Neural crest cell (in vitro differentiated cells): Measurements from ENCODE around the gene KAT14. TPM values are rescaled to one million over a fixed set of nuclear protein-coding genes. Genes with fewer than 3 reads are reported as not detected.
"Not testable (repeated sequence)": the region's sequence is repeated elsewhere in the genome, so short reads cannot be mapped to it uniquely, and the experiment has no call there.

Source experiments
- DNase-seq: peaks from one replicate; pipeline ENCODE4 v3.0.0; 2021; ENCODE audit warnings: low read depth, mixed read lengths, low spot score
- H3K27ac Mint-ChIP-seq: one replicate; pipeline ENCODE4 v1.8.0; 2021; ENCODE audit warnings: mild to moderate bottlenecking, mixed read lengths; ENCODE audit not compliant: unreplicated experiment
- H3K27me3 Mint-ChIP-seq: 2 replicates; pipeline ENCODE4 v1.8.0; 2021; ENCODE audit warnings: low read depth, mild to moderate bottlenecking, mixed read lengths
- H3K36me3 Mint-ChIP-seq: 2 replicates; pipeline ENCODE4 v1.8.0; 2021; ENCODE audit warnings: low read depth, mild to moderate bottlenecking, mixed read lengths
- H3K4me1 Mint-ChIP-seq: 2 replicates; pipeline ENCODE4 v1.8.0; 2021; ENCODE audit warnings: mixed read lengths
- H3K4me3 Mint-ChIP-seq: one replicate; pipeline ENCODE4 v1.8.0; 2021; ENCODE audit warnings: mild to moderate bottlenecking, mixed read lengths
- H3K9me3 Mint-ChIP-seq: 2 replicates; pipeline ENCODE4 v1.8.0; 2021; ENCODE audit warnings: mixed read lengths
- total RNA-seq: library from RNA; stranded (reverse); gene quantifications from 2 replicates; pipeline ENCODE4 v1.2.1, GENCODE V29; 2021
- TF ChIP-seq, protein P1 (sequence below): fragments of 200-600 bp; sonication (generic); conservative IDR thresholded peaks from 2 replicates; pipeline ENCODE4 v1.5.0; 2021; ENCODE audit warnings: antibody characterized with exemption, mild to moderate bottlenecking

Gene KAT14
- total RNA-seq, 1 donor from 2014 or later: 30.7 TPM

DNA sequence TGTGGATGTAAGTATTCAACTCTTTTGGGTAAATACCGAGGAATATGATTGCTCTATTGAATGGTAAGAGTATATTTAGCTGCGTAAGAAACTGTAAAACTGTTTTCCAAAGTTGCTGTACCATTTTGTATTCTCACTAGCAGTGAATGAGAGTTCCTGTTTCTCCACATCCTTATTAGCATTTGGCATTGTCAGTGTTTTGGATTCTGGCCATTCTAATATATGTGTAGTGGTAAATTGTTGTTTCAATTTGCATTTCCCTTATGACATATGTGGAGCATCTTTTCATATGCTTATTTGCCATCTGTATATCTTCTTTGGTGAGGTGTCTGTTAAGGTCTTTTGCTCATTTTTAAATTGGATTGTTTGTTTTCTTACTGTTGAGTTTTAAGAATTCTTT lies 29.3 kb upstream of the KAT14 start:
- peaks cover 20% of the 10 kb centered on the region for H3K27me3 Mint-ChIP-seq
- H3K27ac Mint-ChIP-seq: no peak overlapping the region
- no peak for DNase-seq
- H3K9me3 Mint-ChIP-seq: peaks cover 5% of the 10 kb centered on the region
- no peak overlapping the region for H3K4me3 Mint-ChIP-seq
- TF ChIP-seq, protein P1, sequence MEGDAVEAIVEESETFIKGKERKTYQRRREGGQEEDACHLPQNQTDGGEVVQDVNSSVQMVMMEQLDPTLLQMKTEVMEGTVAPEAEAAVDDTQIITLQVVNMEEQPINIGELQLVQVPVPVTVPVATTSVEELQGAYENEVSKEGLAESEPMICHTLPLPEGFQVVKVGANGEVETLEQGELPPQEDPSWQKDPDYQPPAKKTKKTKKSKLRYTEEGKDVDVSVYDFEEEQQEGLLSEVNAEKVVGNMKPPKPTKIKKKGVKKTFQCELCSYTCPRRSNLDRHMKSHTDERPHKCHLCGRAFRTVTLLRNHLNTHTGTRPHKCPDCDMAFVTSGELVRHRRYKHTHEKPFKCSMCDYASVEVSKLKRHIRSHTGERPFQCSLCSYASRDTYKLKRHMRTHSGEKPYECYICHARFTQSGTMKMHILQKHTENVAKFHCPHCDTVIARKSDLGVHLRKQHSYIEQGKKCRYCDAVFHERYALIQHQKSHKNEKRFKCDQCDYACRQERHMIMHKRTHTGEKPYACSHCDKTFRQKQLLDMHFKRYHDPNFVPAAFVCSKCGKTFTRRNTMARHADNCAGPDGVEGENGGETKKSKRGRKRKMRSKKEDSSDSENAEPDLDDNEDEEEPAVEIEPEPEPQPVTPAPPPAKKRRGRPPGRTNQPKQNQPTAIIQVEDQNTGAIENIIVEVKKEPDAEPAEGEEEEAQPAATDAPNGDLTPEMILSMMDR: no peak
- H3K36me3 Mint-ChIP-seq: no peaks in the 10 kb centered on the region
- no peaks in the 10 kb centered on the region for H3K4me1 Mint-ChIP-seq

- H3K27me3 Mint-ChIP-seq: peaks cover 60% of the 10 kb centered on the region
- not testable (repeated sequence) for H3K27ac Mint-ChIP-seq, H3K9me3 Mint-ChIP-seq, H3K36me3 Mint-ChIP-seq, DNase-seq, H3K4me1 Mint-ChIP-seq, H3K4me3 Mint-ChIP-seq
These were observed 9.1 kb upstream of the KAT14 start for GRCh38 chr20:18128574-18128973.

GRCh38 chr20:18132663-18133062 lies 5.0 kb upstream of the KAT14 start:
- no peaks in the 10 kb centered on the region for H3K9me3 Mint-ChIP-seq
- H3K36me3 Mint-ChIP-seq: no peaks in the 10 kb centered on the region
- TF ChIP-seq, protein P1: no peak
- H3K27me3 Mint-ChIP-seq: peaks cover 41% of the 10 kb centered on the region
- no peak for DNase-seq
- H3K4me3 Mint-ChIP-seq: no peak overlapping the region
- H3K27ac Mint-ChIP-seq: no peak overlapping the region
- peaks cover 6% of the 10 kb centered on the region for H3K4me1 Mint-ChIP-seq

- Mint-ChIP-seq H3K9me3 (no peaks in the 10 kb centered on the region), H3K36me3 (no peaks in the 10 kb centered on the region), H3K4me3 (peak overlapping the region; percentile 27), H3K27ac (no peak overlapping the region), H3K4me1 (peaks cover 9% of the 10 kb centered on the region), H3K27me3 (peaks cover 33% of the 10 kb centered on the region)
- TF ChIP-seq, protein P1: no peak
- DNase-seq: no peak
These were observed 3.7 kb upstream of the KAT14 start for GRCh38 chr20:18133962-18134361.

DNA sequence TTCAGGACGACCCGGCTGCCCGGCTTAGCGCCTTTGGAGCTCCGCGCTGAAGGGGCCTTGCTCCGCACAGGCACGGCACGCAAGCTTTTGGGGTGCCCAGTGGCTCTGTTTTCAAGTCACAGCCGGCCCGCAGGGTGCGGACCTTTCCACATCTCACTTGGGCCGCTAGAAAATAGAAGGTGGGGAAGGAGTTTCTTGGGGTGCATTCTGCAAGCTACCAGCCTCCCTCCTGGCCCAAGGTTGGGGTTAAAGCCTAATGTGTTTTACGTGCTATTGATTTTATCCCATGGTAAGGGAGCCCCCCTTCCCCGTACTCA lies 561 bp downstream of the KAT14 start:
- Mint-ChIP-seq H3K4me1 (peaks cover 25% of the 10 kb centered on the region), H3K9me3 (no peaks in the 10 kb centered on the region), H3K4me3 (peak overlapping the region; percentile 86), H3K27ac (peak overlapping the region; percentile 44), H3K36me3 (peaks cover 3% of the 10 kb centered on the region), H3K27me3 (peaks cover 9% of the 10 kb centered on the region)
- no peak for DNase-seq
- TF ChIP-seq, protein P1: no peak

- Mint-ChIP-seq H3K9me3 (no peaks in the 10 kb centered on the region), H3K27me3 (peaks cover 5% of the 10 kb centered on the region), H3K4me3 (peak overlapping the region; percentile 86), H3K27ac (peak overlapping the region; percentile 44), H3K4me1 (peaks cover 25% of the 10 kb centered on the region), H3K36me3 (peaks cover 3% of the 10 kb centered on the region)
- TF ChIP-seq, protein P1: no peak
- no peak for DNase-seq
These were observed 1.2 kb downstream of the KAT14 start for GRCh38 chr20:18138639-18139583.
